NCI-H82 (cell line): Measurements from ENCODE around the gene LONP2.
"Not testable (repeated sequence)": the region's sequence is repeated elsewhere in the genome, so short reads cannot be mapped to it uniquely, and the experiment has no call there.

Source experiments
- DNase-seq: peaks from one replicate; lab custom pipeline; 2025; lab: John Stamatoyannopoulos, UW

LONP2 gene

GRCh38 chr16:48235556-48236136 lies 8.5 kb upstream of the LONP2 start:
- no peak for DNase-seq

GRCh38 chr16:48236286-48236685 lies 7.8 kb upstream of the LONP2 start:
- no peak for DNase-seq

DNA sequence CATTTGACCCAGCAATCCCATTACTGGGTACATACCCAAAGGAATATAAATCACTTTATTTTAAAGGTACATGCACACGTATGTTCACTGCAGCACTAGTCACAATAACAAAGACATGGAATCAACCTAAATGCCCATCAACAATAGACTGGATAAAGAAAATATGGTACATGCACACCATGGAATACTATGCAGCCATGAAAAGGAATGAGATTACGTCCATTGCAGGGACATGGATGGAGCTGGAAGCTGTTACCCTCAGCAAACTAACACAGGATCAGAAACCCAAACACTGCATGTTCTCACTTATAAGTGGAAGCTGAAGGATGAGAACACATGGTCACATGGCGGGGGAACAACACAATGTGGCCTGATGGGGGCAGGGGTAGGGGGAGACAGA lies 4.0 kb upstream of the LONP2 start:
- DNase-seq: not testable (repeated sequence)

- no peak for DNase-seq
Measured at GRCh38 chr16:48244863-48245195, 729 bp downstream of the LONP2 start.

DNA sequence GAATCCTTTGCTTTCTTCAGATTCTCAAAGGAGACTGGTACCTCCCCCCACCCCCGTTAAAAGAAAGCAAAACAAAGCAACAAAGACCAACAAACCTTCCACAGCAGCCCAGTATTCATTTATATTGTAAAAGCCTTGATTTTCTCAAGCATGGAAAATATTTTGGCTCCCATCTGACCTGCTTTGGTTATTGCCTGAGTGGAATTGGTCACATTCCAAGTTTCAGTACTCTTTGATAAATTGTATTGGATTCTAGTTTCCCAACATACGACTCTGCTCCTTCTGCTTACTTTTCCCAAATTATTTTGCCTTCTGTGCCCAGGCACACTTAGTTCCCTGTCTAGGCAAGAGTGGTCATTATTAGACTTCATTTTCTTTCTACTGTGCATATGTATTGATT lies 2.0 kb downstream of the LONP2 start:
- no peak for DNase-seq

GRCh38 chr16:48247311-48247710 lies 3.2 kb downstream of the LONP2 start, which contains the start of gene ABCC11:
Gene ABCC11, minus strand, starts transcription at chr16:48247539. Its CDS starts 15,618 bp downstream, at chr16:48231921.
- DNase-seq: no peak

DNA sequence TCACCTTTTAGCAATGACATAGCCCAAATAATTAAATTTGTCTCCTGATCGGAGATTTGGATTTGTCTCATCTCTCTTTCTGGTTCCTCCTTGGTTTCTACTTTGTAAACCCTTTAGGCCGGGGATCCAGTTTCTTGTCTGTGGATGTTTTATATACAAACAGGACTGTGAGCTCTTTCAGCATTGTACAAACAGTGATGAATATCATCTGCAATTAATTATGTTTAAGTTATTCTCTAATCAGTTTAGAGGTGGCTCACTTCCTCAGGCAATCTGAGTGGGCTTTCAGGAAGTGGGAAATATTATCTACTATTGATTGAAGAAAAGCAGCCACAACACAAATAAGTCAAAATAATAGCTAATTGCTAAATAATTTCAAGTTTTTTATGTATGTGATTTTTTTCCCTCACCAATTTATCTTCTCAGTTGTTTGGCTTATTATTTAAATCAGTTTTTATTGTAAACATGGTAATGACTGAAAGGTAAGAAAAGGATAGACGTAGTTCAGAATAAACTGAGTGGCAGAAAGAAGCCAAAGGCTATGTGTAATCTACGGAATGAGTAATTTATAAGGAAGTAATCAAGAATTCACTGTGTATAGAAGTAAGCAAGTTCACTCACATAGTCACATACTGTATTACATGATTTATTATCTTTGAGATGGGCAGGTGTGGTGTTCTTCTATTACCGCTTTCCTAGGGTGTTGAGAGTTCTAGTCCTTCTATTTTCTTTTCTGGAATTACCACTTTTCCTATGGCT lies 6.6 kb downstream of the LONP2 start:
- DNase-seq: no peak

DNA sequence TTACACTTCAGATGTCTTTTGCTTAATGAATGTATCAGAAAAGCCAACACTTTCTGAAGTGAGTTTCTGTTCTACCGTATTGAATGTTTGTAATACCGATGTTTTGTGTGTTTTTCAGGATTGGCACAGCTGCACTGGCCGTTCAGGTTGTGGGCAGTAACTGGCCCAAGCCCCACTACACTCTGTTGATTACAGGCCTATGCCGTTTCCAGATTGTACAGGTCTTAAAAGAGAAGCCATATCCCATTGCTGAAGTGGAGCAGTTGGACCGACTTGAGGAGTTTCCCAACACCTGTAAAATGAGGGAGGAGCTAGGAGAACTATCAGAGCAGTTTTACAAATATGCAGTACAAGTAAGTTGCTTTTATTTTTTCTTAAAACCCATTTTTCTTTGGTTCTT lies 7.9 kb downstream of the LONP2 start:
- no peak for DNase-seq

GRCh38 chr16:48256579-48257177 lies 12.6 kb downstream of the LONP2 start:
- no peak for DNase-seq

GRCh38 chr16:48261569-48261968 lies 17.5 kb downstream of the LONP2 start:
- no peak for DNase-seq

- DNase-seq: no peak
Measured at GRCh38 chr16:48262631-48263030, 18.5 kb downstream of the LONP2 start.

GRCh38 chr16:48269011-48269410 lies 24.9 kb downstream of the LONP2 start:
- no peak for DNase-seq

DNA sequence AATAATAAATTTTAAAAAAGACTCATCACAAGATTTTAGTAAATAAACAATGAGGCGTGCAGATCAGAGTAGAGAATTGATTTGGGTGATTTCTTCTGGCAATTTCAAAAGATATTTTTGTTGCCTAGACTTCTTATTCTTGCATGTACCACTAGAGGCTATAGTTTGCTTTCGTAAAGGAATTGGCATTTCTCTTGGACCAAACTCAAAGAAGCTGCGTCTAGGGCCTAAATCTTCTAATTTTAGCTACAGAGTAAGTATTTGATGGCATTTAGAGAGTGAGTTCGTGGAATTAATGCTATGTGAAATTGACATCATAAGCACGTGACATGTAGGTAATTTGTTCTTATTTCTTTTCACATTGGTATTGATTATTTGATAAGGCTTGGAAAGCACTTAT lies 27.6 kb downstream of the LONP2 start:
- no peak for DNase-seq

DNA sequence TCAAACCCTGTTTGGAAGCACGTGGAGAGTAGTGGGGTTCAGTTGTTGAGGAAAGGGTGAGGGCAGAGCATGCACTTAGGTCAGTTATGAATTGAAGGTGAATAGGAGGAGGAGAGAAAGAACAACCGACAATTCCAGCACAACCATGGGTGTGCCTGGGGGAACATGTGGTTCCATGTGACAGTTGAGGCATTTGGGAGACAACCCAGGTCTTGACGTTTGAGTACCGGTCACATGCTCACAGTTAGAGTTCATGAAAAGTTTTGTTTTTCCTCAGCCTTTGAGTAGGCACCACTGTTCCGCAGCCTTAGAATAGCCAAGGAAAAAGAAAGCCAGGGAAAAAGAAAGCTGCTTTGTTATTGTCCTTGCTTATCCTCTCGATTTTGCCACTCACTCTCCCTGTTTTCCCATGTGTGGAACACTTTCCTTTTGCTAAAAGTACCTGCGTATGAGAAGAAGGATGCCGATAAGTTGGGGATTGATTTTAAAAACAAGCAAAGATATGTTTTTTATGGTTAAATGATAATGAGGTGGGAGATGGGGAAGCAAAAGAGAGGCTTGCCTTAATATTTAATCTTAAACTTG lies 28.8 kb downstream of the LONP2 start:
- DNase-seq: no peak

GRCh38 chr16:48274476-48274875 lies 30.4 kb downstream of the LONP2 start:
- no peak for DNase-seq

DNA sequence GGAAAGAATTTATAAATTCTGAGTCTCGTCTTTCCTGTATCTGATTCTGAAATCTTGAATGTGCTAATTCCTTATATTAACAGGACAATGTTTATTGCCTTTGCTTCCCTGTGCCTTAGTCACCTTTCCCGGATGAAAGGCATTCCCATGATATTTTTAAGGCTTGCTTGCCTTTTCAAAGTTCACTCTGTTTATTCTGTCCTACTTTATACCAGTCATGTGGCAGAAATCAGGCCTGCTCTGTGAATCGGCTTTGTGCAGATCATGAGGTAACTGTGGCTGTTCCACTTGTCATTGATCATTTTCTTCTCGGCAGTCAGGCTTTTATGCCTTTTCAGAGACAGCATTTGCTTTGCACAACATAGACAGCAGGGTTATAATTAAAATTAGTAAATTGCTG lies 32.0 kb downstream of the LONP2 start:
- DNase-seq: no peak

GRCh38 chr16:48277158-48277557 lies 33.1 kb downstream of the LONP2 start:
- no peak for DNase-seq

- DNase-seq: no peak
Measured at GRCh38 chr16:48279199-48279598, 35.1 kb downstream of the LONP2 start.

GRCh38 chr16:48280546-48280945 lies 36.4 kb downstream of the LONP2 start:
- no peak for DNase-seq

DNA sequence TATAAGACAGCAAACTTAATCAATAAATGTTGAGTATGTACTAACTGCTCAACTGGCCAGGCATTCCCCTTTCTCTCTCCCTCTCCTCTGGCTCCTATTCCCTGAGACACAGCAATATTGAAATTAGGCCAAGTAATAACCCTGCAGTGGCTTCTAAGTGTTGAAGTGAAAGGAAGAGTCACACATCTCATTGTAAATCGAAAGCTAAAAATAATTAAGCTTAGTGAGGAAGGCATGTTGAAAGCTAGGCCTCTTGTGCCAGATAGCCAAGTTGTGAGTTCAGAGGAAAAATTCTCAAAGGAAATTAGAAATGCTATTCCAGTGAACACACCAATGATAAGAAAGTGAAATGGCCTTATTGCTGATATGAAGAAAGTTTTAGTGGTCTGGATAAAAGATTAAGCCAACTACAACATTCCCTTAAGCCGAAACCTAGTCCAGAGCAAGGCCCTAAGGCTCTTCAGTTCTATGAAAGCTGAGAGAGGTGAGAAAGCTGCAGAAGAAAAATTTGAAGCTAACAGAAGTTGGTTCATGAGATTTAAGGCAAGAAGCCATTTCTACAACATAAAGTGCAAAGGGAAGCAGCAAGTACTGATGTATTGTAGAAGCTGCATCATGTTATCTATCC lies 38.6 kb downstream of the LONP2 start:
- DNase-seq: no peak

- no peak for DNase-seq
Measured at GRCh38 chr16:48284772-48285409, 40.8 kb downstream of the LONP2 start.

DNA sequence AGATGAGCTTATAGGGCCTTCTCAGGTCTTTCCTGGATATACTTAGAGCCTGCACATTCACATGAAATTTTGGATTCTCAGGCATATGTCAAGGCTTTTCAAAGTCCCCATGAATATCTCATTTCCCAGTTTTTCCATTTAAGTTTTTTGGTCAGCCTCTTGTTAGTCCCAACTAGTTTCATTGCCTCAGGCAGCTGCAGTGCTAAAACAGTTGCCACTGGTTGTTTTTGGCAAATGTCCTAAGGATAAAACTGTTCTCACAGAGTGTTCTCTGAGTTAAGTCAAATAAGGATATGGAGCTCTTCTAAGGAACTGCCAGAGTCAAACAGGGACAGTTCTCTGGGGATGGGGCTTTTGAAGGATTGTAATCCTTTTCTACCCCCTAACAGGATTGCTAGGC lies 43.1 kb downstream of the LONP2 start:
- peak; percentile 37 for DNase-seq
